ENCODE measurements around the gene NF1. TPM values are rescaled to one million over a fixed set of nuclear protein-coding genes. Genes with fewer than 3 reads are reported as not detected.
"Not testable (repeated sequence)": the region's sequence is repeated elsewhere in the genome, so short reads cannot be mapped to it uniquely, and the experiment has no call there.

The NF1 gene
- polyA plus RNA-seq, 4 donors, result 32.1 to 45.4 (median 39.9) TPM

DNA sequence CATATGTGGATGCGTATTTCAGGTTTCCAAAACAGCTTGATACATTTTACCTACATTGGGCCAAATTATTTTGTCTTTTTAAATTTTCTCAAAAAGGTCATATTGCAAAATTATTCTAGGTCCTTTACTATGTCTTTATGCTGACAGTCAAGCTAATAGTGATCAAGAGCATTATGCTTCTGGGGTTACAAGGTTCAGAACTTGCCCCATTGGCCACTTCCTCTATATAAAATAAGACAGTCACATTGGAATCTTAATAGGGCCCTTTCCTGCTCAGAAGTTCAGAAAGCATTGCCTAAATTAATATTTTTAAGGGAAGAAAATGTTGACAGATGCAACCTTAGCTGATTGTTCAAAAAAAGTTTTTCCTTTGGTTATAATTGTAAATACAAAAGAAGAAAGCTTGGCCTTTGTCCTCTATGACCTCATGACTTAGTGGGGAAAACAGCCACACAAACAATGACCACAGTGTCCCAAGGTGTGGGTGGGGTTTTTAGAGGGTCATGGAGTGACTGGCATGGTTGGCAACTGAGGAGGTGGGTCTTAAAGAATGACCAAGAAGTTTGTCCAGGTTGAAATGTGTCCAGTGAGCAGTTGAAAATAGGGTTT is 284.9 kb downstream of the NF1 start:
- no peak for DNase-seq (ENCODE audit: low read depth in 4 of 4, low spot score in 2 of 4)

DNA sequence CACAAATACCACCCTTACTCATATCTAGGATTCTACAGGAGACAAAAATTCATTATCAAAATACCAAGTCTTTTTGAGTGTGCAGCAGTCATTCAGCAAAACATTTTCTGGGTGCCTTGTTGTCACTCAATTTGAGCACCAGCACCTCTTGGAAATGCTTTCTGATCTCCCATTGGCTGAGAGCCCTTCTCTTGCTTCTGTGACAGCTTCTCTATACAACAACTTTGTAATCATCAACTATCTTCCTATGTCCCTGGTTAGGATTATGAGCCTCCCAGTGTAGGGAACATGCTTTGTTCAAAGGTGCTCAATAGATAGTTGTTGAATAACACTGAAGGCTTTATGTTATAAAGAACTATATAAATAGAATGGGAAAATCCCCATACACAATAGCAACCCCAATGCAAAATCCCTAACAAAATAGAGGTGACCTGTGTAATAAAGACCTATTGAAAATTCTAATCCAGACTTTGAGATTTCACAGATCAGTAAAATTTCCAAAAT is 286.4 kb downstream of the NF1 start:
- DNase-seq (ENCODE audit: low read depth in 4 of 4, low spot score in 2 of 4), result no peak

DNA sequence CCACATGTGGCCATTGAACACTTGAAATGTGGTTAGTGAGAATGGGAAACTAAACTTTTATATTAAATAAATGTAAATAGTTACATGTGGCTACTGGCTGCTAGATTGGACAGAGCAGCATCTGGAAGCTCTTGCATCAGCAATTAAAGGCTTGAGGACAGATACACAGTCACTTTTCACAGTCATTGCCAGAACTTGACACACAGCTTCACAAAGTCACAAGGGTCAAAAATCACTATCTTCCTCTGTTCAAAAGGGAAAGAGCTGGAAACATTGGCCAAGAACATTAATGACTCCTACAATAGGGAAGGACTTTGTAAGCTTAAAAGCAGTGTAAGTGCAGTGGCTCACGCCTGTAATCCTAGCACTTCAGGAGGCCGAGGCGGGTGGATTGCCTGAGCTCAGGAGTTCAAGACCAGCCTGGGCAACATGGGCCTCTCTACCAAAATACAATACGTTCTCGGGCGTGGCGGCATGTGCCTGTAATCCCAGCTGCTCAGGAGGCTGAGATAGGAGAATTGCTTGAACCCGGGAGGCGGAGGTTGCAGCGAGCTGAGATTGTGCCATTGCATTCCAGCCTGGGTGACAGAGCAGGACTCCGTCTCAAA is 288.0 kb downstream of the NF1 start:
- not testable (repeated sequence) for DNase-seq (ENCODE audit: low read depth in 4 of 4, low spot score in 2 of 4)

DNA sequence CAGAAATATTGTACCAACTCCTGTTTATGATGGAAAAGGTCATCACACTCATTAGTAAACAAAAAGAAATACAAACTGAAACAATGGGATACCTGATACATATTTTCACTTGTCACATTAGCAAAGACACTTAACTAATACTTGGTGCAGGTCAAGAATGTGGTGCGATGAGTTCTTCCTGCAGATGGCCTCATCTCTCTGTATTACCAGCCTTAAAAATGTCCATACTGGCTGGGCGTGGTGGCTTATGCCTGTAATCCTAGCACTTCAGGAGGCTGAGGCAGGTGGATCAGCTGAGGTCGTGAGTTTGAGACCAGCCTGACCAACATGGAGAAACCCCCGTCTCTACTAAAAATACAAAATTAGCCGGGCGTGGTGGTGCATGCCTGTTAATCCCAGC is 288.7 kb downstream of the NF1 start:
- DNase-seq (ENCODE audit: low read depth in 4 of 4, low spot score in 2 of 4), result not testable (repeated sequence)

- DNase-seq (ENCODE audit: low read depth in 4 of 4, low spot score in 2 of 4), result no peak
These were observed 290.9 kb downstream of the NF1 start for GRCh38 chr17:31385428-31386285.

GRCh38 chr17:31386542-31387075 is 291.8 kb downstream of the NF1 start:
- no peak for DNase-seq (ENCODE audit: low read depth in 4 of 4, low spot score in 2 of 4)

GRCh38 chr17:31387438-31387837 is 292.7 kb downstream of the NF1 start:
- DNase-seq (ENCODE audit: low read depth in 4 of 4, low spot score in 2 of 4), result no peak

GRCh38 chr17:31388351-31388750 is 293.6 kb downstream of the NF1 start:
- DNase-seq (ENCODE audit: low read depth in 4 of 4, low spot score in 2 of 4), result no peak

DNA sequence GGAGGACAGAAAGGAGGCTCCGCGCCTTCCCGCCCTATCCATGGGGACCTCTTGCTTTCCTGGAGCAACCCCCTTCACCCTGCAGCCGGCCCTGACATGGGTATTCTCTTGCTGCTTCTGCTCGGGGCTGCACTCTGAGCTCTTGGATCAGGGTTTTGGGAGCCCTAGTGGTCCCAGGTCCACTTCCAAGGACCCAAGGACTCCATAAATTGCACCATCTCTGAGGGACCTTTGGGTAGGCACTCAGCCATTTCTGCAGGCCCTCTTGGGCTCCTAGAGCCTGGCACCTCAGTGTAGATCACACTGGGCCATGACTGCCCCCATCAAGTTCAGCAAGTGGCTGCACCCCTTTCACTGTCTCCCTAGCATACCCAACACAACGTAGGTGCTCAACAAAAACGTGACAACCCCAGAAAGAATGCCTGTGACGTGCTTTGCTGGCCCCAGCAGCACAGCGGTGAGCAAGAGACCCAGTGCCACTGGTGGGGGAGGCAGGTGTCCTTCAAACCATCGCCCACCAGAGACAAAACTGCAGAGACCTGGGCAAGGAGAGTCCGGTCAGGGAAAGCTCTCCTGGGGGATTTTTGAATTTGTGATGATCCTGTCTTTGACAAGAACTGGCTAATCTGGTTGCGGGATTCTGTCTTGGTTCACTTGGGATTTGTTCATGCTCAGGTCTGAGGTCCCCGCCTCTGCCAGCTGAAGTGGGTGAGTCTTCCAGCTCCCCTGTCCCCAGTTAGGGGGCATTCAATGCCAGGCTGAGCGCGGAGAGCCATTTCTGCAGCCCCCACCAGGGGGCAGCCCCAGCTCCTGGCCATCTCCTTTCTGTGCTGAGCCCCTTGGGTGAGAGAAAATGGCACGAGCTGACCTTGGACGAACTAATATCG is 294.2 kb downstream of the NF1 start:
- DNase-seq (ENCODE audit: low read depth in 4 of 4, low spot score in 2 of 4), result peak in 1 of 4 donors; percentile 8

- no peak for DNase-seq (ENCODE audit: low read depth in 4 of 4, low spot score in 2 of 4)
These were observed 295.0 kb downstream of the NF1 start for GRCh38 chr17:31389657-31390381.

DNA sequence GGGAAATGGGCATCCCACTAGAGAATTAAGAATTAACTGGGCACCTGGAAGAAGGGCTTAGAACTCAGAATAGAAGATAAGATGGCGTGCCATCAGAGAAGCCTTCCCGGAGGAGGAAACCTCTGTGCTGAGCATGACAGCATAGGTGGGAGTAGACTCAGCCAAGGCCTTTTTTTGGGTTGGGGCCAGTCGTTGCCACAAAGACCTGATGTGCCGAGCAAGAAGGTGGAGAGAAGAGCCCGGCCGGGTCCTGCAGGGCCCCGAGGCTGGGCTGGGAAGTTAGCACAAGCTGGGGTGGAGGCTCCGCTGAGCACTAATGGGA is 295.6 kb downstream of the NF1 start:
- DNase-seq (ENCODE audit: low read depth in 4 of 4, low spot score in 2 of 4), result no peak

GRCh38 chr17:31390748-31391495 is 296.1 kb downstream of the NF1 start:
- no peak for DNase-seq (ENCODE audit: low read depth in 4 of 4, low spot score in 2 of 4)

- no peak for DNase-seq (ENCODE audit: low read depth in 4 of 4, low spot score in 2 of 4)
These were observed 296.7 kb downstream of the NF1 start, which contains the start of gene RAB11FIP4 for GRCh38 chr17:31391496-31391949. Gene RAB11FIP4 (plus strand): TSS chr17:31391675. CDS start chr17:31391853, 178 bp downstream.

- DNase-seq (ENCODE audit: low read depth in 4 of 4, low spot score in 2 of 4), result no peak
These were observed 297.5 kb downstream of the NF1 start for GRCh38 chr17:31392002-31392855.

DNA sequence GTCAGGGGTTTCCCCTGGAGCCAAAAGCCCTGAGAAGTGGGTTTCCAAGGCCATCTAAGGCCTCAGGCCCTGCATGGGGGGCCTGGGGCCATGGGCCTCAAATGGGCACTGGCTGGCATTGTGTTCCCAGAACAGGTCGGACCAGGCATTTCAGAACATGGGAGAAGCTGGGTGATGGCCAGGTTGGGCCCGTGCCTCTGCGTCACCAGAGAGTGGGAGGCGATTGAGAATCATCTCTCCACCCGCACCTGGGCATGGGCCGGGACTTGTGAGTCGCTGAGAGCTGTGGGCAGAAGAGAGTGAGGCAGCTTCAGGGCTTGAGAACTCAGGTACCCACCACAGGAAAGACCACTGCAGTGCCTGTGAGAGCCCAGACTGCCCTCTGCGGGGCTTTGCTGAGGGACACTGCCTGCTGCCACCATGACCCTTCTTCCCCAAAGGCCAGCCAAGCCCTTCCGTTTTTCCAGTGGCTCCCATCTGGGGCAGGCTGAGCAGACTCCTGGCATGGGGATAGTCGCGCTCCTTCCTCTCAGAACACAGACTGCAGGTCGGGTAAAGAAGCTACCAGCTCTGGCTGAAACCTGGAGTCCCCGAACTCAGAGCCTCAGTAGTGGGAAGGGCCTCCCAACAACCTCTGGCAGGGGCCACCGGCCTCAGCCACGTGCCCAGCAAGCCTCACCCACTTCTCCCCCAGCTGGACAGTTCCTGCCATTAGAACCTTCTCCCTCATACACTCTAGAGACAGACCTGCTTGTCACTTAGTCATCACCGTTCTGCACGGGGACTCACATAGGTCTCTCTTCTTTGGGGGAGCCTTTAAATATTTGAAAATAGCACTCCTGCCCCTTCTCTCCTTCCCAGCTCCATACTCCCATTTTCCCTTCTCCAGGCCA is 298.3 kb downstream of the NF1 start:
- DNase-seq (ENCODE audit: low read depth in 4 of 4, low spot score in 2 of 4), result no peak

GRCh38 chr17:31393749-31394146 is 299.0 kb downstream of the NF1 start:
- no peak for DNase-seq (ENCODE audit: low read depth in 4 of 4, low spot score in 2 of 4)

DNA sequence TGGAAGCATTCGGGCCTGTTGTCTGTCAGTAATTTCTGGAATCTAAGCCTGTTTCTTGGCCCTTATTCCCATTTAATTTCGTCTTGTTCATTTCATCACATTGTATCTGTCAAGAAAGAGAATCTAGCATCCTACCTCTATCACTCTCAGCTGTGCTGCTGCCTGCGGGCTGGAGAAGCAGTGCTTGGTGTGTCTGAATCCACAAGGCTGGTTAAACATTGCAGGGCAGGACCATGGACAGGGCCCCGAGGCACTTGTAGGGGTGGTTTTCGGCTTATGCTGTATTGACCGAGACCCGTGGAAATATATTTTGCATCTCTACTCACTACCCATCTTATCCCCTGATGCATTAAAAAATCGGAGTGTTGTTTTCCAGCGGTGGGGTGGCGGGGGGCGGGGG is 299.8 kb downstream of the NF1 start:
- peak; percentile 43 to 84 (median 60) for DNase-seq (ENCODE audit: low read depth in 4 of 4, low spot score in 2 of 4)

Measured in left renal cortex interstitium (tissue), 4 donors.